ENCODE data around the gene PRKN. TPM values are rescaled to one million over a fixed set of nuclear protein-coding genes. Genes with fewer than 3 reads are reported as not detected.
A peak's percentile ranks its signal among the peaks of the same experiment; 100 is the strongest.

PRKN gene
- total RNA-seq, 4 donors from 2014 or later, result 8.4 to 44.8 (median 12.6) TPM

- ATAC-seq (ENCODE audit: low FRiP score) (no peak), DNase-seq (ENCODE audit: low spot score) (no peak)
- no peak for TF ChIP-seq CTCF (IDR thresholded peaks at IDR 0.05)
These were observed 109.0 kb downstream of the PRKN start for GRCh38 chr6:162618448-162619002.

- no peak for TF ChIP-seq CTCF (IDR thresholded peaks at IDR 0.05)
- no peak for DNase-seq (ENCODE audit: low spot score)
- peak; percentile 86 for ATAC-seq (ENCODE audit: low FRiP score)
These were observed 112.4 kb downstream of the PRKN start for GRCh38 chr6:162615016-162615705.

GRCh38 chr6:162613310-162613709 is 114.3 kb downstream of the PRKN start:
- DNase-seq (ENCODE audit: low spot score), result no peak
- no peak for ATAC-seq (ENCODE audit: low FRiP score)
- no peak for TF ChIP-seq CTCF (IDR thresholded peaks at IDR 0.05)

- TF ChIP-seq CTCF (IDR thresholded peaks at IDR 0.05), result no peak
- ATAC-seq (ENCODE audit: low FRiP score) (no peak), DNase-seq (ENCODE audit: low spot score) (no peak)
These were observed 115.0 kb downstream of the PRKN start for GRCh38 chr6:162612613-162613012.

GRCh38 chr6:162610351-162610750 is 117.2 kb downstream of the PRKN start:
- TF ChIP-seq CTCF (IDR thresholded peaks at IDR 0.05), result no peak
- DNase-seq (ENCODE audit: low spot score) (no peak), ATAC-seq (ENCODE audit: low FRiP score) (no peak)

- ATAC-seq (ENCODE audit: low FRiP score), result no peak
- TF ChIP-seq CTCF (IDR thresholded peaks at IDR 0.05), result no peak
- no peak for DNase-seq (ENCODE audit: low spot score)
These were observed 121.7 kb downstream of the PRKN start for GRCh38 chr6:162605881-162606280.

Measured in omental fat pad (tissue), 4 donors.